Activated B cell treated with CpG ODN at 0.5 μM for 24 hours (primary cell): ENCODE data around the gene ETV6. TPM values are rescaled to one million over a fixed set of nuclear protein-coding genes. Genes with fewer than 3 reads are reported as not detected.

ENCODE experiments used
- ATAC-seq: fragments of 200-7000 bp; cut with Tn5 transposase; one replicate; pipeline ENCODE4 v1.10.0; 2021; ENCODE audit warnings: low read depth, mild to moderate bottlenecking, moderate library complexity
- CTCF ChIA-PET: fragments of 350-600 bp; sonication (Branson Sonifier 250); formaldehyde crosslinking; loops from one replicate; lab custom pipeline; 2021; ENCODE audit warnings: antibody characterized with exemption; lab: Charles Lee
- POLR2A ChIA-PET: fragments of 350-600 bp; sonication (Branson Sonifier 250); formaldehyde crosslinking; loops from one replicate; lab custom pipeline; 2021; ENCODE audit warnings: antibody characterized with exemption; lab: Charles Lee
- DNase-seq: peaks from one replicate; pipeline ENCODE4 v3.0.0; 2022
- H3K27ac Mint-ChIP-seq: one replicate; pipeline ENCODE4 v1.8.0; 2020; ENCODE audit warnings: mixed read lengths
- H3K27me3 Mint-ChIP-seq: one replicate; pipeline ENCODE4 v1.8.0; 2021; ENCODE audit warnings: mixed read lengths
- H3K36me3 Mint-ChIP-seq: one replicate; pipeline ENCODE4 v1.8.0; 2021; ENCODE audit warnings: low read depth, mixed read lengths
- H3K4me1 Mint-ChIP-seq: one replicate; pipeline ENCODE4 v1.8.0; 2021; ENCODE audit warnings: mixed read lengths
- H3K4me3 Mint-ChIP-seq: one replicate; pipeline ENCODE4 v1.8.0; 2020; ENCODE audit warnings: mild to moderate bottlenecking, mixed read lengths
- H3K9me3 Mint-ChIP-seq: one replicate; pipeline ENCODE4 v1.8.0; 2020; ENCODE audit warnings: mixed read lengths
- intact Hi-C: fragments of 100-400 bp; cut with micrococcal nuclease; formaldehyde crosslinking; loops from one replicate; pipeline ENCODE4 v1.15.1; 2024
- total RNA-seq: library from RNA; stranded (reverse); gene quantifications from 2 replicates; pipeline ENCODE4 v1.2.3, GENCODE V29; 2022
- TF ChIP-seq, protein P1 (sequence below): fragments of 200-600 bp; IDR thresholded peaks from one replicate; pipeline ENCODE4 v1.8.0; 2022; ENCODE audit warnings: antibody characterized with exemption, mild to moderate bottlenecking

ETV6 gene
- total RNA-seq, 1 donor from 2014 or later = 130 TPM

DNA sequence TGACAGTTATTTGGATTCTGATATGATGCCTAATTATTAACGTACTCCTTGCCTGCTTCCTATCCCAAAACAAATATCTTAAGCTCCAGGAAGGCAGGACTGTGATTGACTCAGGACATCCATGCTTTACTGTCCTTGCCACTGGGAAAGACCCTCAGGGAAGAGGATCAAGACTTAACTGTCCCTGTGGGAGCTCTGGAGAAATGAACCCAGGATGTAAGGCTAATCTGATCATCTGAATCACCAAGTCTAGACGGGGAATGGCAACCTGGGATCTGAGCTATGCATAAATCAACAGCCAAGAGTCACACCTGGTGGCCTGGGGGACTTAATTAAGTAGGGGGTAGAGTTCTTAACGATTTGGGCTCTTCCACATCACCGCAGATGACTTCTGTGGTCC is 268.0 kb downstream of the ETV6 start:
- intact Hi-C loops = no loop called here
- Mint-ChIP-seq H3K4me3 (no peak overlapping the region), H3K9me3 (no peaks in the 10 kb centered on the region), H3K27ac (no peak overlapping the region), H3K4me1 (no peaks in the 10 kb centered on the region), H3K36me3 (no peaks in the 10 kb centered on the region), H3K27me3 (peaks cover 5% of the 10 kb centered on the region)
- ATAC-seq (no peak), DNase-seq (no peak)
- CTCF ChIA-PET = interaction anchor here (1.6 kb wide), 1 partner anchor 116 kb away, joined by 6 read pairs; no protein-coding TSS in a partner anchor
- POLR2A ChIA-PET = no interaction called here
- TF ChIP-seq, protein P1, sequence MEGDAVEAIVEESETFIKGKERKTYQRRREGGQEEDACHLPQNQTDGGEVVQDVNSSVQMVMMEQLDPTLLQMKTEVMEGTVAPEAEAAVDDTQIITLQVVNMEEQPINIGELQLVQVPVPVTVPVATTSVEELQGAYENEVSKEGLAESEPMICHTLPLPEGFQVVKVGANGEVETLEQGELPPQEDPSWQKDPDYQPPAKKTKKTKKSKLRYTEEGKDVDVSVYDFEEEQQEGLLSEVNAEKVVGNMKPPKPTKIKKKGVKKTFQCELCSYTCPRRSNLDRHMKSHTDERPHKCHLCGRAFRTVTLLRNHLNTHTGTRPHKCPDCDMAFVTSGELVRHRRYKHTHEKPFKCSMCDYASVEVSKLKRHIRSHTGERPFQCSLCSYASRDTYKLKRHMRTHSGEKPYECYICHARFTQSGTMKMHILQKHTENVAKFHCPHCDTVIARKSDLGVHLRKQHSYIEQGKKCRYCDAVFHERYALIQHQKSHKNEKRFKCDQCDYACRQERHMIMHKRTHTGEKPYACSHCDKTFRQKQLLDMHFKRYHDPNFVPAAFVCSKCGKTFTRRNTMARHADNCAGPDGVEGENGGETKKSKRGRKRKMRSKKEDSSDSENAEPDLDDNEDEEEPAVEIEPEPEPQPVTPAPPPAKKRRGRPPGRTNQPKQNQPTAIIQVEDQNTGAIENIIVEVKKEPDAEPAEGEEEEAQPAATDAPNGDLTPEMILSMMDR = no peak

DNA sequence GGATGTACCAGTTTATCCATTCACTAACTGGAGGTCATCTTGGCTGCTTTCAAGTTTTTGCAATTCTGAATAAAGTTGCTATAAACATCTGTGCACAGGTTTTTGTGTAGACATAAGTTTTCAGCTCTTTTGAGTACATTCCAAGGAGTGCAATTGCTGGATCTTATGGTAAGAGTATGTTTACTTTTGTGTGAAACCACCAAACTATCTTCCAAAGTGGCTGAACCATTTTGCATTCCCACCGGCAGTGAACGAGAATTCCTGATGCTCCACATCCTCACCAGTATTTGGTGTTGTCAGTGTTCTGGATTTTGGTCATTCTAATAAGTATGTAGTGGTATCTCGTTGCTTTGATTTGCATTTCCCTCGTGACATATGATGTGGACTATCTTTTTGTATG is 270.8 kb downstream of the ETV6 start:
- Mint-ChIP-seq H3K4me3 (no peak overlapping the region), H3K36me3 (no peaks in the 10 kb centered on the region), H3K4me1 (no peaks in the 10 kb centered on the region), H3K27ac (no peak overlapping the region), H3K9me3 (no peaks in the 10 kb centered on the region), H3K27me3 (peaks cover 5% of the 10 kb centered on the region)
- intact Hi-C loops = no loop called here
- POLR2A ChIA-PET = no interaction called here
- ATAC-seq (no peak), DNase-seq (no peak)
- TF ChIP-seq, protein P1 = no peak
- CTCF ChIA-PET = no interaction called here

DNA sequence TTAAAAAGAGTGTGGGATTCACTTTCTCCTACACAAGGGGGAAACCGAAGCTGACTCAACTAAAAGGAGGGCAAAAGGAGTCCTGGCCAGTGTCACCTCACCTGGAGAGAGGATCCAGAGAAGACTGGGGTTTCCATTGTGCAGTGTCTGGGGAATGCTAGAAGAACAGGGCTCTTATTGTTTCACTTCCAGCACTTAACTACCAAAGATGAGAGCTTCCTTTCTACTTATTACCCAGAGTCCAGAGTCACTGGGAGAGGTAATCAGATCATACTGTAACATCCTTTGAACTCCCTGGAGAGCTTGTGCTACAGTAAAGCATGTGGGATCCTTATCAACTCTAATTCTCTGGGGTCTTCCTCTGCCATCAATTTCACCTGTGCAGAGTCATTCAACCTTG is 272.9 kb downstream of the ETV6 start:
- H3K27ac Mint-ChIP-seq = no peak overlapping the region
- ATAC-seq (no peak), DNase-seq (no peak)
- CTCF ChIA-PET = no interaction called here
- intact Hi-C loops = no loop called here
- H3K36me3 Mint-ChIP-seq = no peaks in the 10 kb centered on the region
- H3K27me3 Mint-ChIP-seq = peaks cover 5% of the 10 kb centered on the region
- no peaks in the 10 kb centered on the region for H3K9me3 Mint-ChIP-seq
- no peaks in the 10 kb centered on the region for H3K4me1 Mint-ChIP-seq
- POLR2A ChIA-PET = no interaction called here
- TF ChIP-seq, protein P1 = no peak
- no peak overlapping the region for H3K4me3 Mint-ChIP-seq

DNA sequence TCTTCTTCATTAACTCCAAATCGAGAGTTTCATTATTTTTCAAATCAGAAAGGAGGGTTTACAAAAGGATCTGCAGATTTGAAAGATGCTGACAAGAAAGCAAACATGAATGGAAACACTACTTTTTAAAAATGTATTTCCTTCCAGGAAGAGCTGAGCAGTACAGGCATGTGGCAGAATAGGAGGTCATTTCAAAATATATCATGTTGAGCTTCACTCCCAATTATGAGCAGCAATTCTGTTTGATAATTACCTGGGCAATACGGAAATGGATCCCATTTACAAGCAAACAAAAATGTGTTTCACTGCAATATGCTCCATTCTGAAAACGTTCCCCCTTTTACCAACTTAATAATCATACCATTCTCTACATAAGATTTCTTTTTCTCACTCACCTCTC is 273.6 kb downstream of the ETV6 start:
- no peaks in the 10 kb centered on the region for H3K36me3 Mint-ChIP-seq
- H3K27ac Mint-ChIP-seq = no peak overlapping the region
- H3K4me3 Mint-ChIP-seq = no peak overlapping the region
- CTCF ChIA-PET = no interaction called here
- H3K4me1 Mint-ChIP-seq = no peaks in the 10 kb centered on the region
- no peaks in the 10 kb centered on the region for H3K9me3 Mint-ChIP-seq
- POLR2A ChIA-PET = no interaction called here
- ATAC-seq = no peak
- intact Hi-C loops = no loop called here
- TF ChIP-seq, protein P1 = no peak
- peaks cover 5% of the 10 kb centered on the region for H3K27me3 Mint-ChIP-seq
- no peak for DNase-seq

DNA sequence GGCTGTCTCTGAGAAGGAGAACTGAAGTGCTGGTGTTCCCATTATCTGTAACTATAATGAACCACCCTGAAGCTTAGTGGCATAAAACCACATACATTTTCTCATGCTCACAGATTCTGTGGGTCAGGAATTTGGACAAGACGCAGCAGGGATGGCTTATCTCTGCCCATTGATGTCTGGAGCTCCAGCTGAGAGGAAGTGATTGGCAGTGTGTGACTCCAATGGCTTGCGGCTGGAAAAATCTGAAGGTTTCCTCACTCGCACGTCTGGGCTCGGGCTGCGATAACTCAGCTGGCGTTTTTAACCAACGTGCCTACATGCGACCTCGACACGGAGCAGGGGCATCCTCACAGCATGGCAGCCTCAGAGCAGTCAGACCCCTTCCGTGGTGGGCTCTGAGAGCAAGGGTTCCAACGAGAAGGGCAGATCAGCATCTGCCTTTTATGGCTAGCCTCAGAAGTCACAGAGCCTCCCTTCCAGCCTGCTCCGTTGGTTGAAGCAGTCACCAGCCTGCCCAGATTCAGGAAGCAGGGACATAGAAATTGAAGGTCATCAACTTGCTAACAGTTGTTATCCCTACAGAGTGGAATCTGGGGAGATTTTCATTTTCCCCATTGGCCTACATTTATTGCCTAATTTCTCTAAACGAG is 277.9 kb downstream of the ETV6 start:
- CTCF ChIA-PET = no interaction called here
- Mint-ChIP-seq H3K36me3 (no peaks in the 10 kb centered on the region), H3K27ac (no peak overlapping the region), H3K4me1 (no peaks in the 10 kb centered on the region), H3K4me3 (no peak overlapping the region), H3K9me3 (no peaks in the 10 kb centered on the region), H3K27me3 (no peaks in the 10 kb centered on the region)
- DNase-seq (no peak), ATAC-seq (no peak)
- POLR2A ChIA-PET = no interaction called here
- intact Hi-C loops = no loop called here
- TF ChIP-seq, protein P1 = no peak
